Aorta (tissue), 5 donors: Measurements from ENCODE around the gene PPIH. TPM values are rescaled to one million over a fixed set of nuclear protein-coding genes. Genes with fewer than 3 reads are reported as not detected.
"Not testable (repeated sequence)": the region's sequence is repeated elsewhere in the genome, so short reads cannot be mapped to it uniquely, and the experiment has no call there.

ENCODE experiments used
- ATAC-seq: fragments of 200-7000 bp; cut with Tn5 transposase; one replicate; pipeline ENCODE4 v1.9.1; 2022; ENCODE audit warnings: moderate library complexity; ENCODE audit not compliant: low FRiP score
- DNase-seq, 2 donors: peaks; one replicate each; pipeline ENCODE4 v3.0.0-alpha.2; 2020
- H3K27ac ChIP-seq, 2 donors: one replicate each; pipeline ENCODE4 v1.5.1; 2013; ENCODE audit warnings: low read length in 2 of 2, mild to moderate bottlenecking in 2 of 2, moderate library complexity in 2 of 2, control low read depth in 1 of 2, inconsistent platforms in 1 of 2, low read depth in 1 of 2
- H3K27me3 ChIP-seq, 2 donors: one replicate each; pipeline ENCODE4 v1.6.1; 2013; ENCODE audit warnings: control low read depth in 1 of 2, low read length in 1 of 2, mild to moderate bottlenecking in 1 of 2, moderate library complexity in 1 of 2; ENCODE audit not compliant: insufficient read depth in 2 of 2, control insufficient read depth in 1 of 2
- H3K36me3 ChIP-seq, 2 donors: one replicate each; pipeline ENCODE4 v1.6.1; 2013; ENCODE audit warnings: control low read depth in 1 of 2, low read length in 1 of 2, mild to moderate bottlenecking in 1 of 2; ENCODE audit not compliant: insufficient read depth in 2 of 2, control insufficient read depth in 1 of 2
- H3K4me1 ChIP-seq, 2 donors: one replicate each; pipeline ENCODE4 v1.6.1; 2013; ENCODE audit warnings: low read length in 2 of 2, control low read depth in 1 of 2, mild to moderate bottlenecking in 1 of 2, moderate library complexity in 1 of 2; ENCODE audit not compliant: insufficient read depth in 2 of 2, control insufficient read depth in 1 of 2
- H3K4me3 ChIP-seq, 2 donors: one replicate each; pipeline ENCODE4 v1.5.1; 2013; ENCODE audit warnings: low read length in 2 of 2, control low read depth in 1 of 2, mild to moderate bottlenecking in 1 of 2
- H3K9me3 ChIP-seq: one replicate; pipeline ENCODE4 v1.6.1; 2013; ENCODE audit warnings: mild to moderate bottlenecking, low read length; ENCODE audit not compliant: control insufficient read depth
- WGBS, 2 donors: extraction: QIAGEN DNeasy Blood & Tissue Kit; methylation state at CpG; one replicate each; pipeline ENCODE4 v1.1.7; 2013; 5-methylcytosine and 5-hydroxymethylcytosine counted together
- intact Hi-C, 2 donors: fragments of 100-400 bp; cut with DNase I; formaldehyde crosslinking; loops; one replicate each; pipeline versions ENCODE4 v1.14.2 to v1.15.0; 2022
- polyA plus RNA-seq, 2 donors: library from polyadenylated mRNA; stranded (reverse); fragments of 200-250 nt; gene quantifications; one replicate each; pipeline ENCODE4 v1.2.3, GENCODE V29; 2013
- total RNA-seq, 2 donors: library from RNA; stranded (reverse); fragmentation: NEBNext Ultra II Directional; extraction: Animal tissue kit (Norgen Biotek cat#: 25700); gene quantifications; one replicate each; pipeline ENCODE4 v1.2.1, GENCODE V29; 2021
- donor health status: healthy with polysubstance abuse.
- donor health status: Bipolar disorder and iron deficiency.
- donor health status: DM: no; HTN: no; CAD: no.
- donor health status: DM: no; HTN: no; CAD: no.
- donor health status: DM: yes; HTN: yes; CAD: no.

The PPIH gene
- total and polyA plus RNA-seq, 4 donors: 14.1 to 32.5 (median 20.2) TPM

GRCh38 chr1:42680055-42680454 lies 21.8 kb downstream of the PPIH start:
- Histone ChIP-seq H3K9me3 (no peaks in the 10 kb centered on the region), H3K4me1 (peaks cover 6% of the 10 kb centered on the region in 2 donors), H3K27me3 (no peaks in the 10 kb centered on the region), H3K27ac (no peak overlapping the region), H3K4me3 (no peak overlapping the region), H3K36me3 (peaks cover 0 to 2% of the 10 kb centered on the region in 2 donors)
- intact Hi-C loops: loop anchor here (5.0 to 10.0 kb wide), 3 partner anchors 165 to 343 kb away; partner anchors contain the start of genes FOXJ3 (in 1 of the 2), PPCS (in 1 of the 2), ZMYND12 (in 1 of the 2) and ZNF691 (in 1 of the 2)
- ATAC-seq (no peak), DNase-seq (no peak)
- WGBS, 2 donors: 76 to 91% methylated on average over 2 of the region's 2 CpGs

- peaks cover 0 to 2% of the 10 kb centered on the region in 2 donors for H3K36me3 ChIP-seq
- intact Hi-C loops: loop anchor here (5.0 to 10.0 kb wide), 3 partner anchors 164 to 344 kb away; partner anchors contain the start of genes FOXJ3 (in 1 of the 2), PPCS (in 1 of the 2), ZMYND12 (in 1 of the 2) and ZNF691 (in 1 of the 2)
- no peaks in the 10 kb centered on the region for H3K9me3 ChIP-seq
- H3K4me1 ChIP-seq: peaks cover 6% of the 10 kb centered on the region in 2 donors
- DNase-seq (no peak), ATAC-seq (no peak)
- WGBS, 2 donors: 3 to 4% methylated on average over 18 of the region's 18 CpGs
- peak overlapping the region; percentile 94 to 96 for H3K4me3 ChIP-seq
- peak overlapping the region in 1 of 2 donors; percentile 32 for H3K27ac ChIP-seq
- H3K27me3 ChIP-seq: no peaks in the 10 kb centered on the region
Observed at GRCh38 chr1:42680921-42681683, 22.9 kb downstream of the PPIH start.

GRCh38 chr1:42681741-42682483 lies 23.7 kb downstream of the PPIH start, which contains the start of gene YBX1:
YBX1 (plus strand) TSS chr1:42682418; CDS start chr1:42682566, 148 bp downstream.
- intact Hi-C loops: loop anchor here (5.0 to 10.0 kb wide), 3 partner anchors 163 to 345 kb away; partner anchors contain the start of genes FOXJ3 (in 1 of the 2), PPCS (in 1 of the 2), ZMYND12 (in 1 of the 2) and ZNF691 (in 1 of the 2)
- 0% methylated on average over 54 of the region's 54 CpGs for WGBS, 2 donors

GRCh38 chr1:42682484-42682738 lies 24.2 kb downstream of the PPIH start:
- 1% methylated on average over 19 to 33 of the region's 33 CpGs for WGBS, 2 donors
- Histone ChIP-seq H3K4me1 (peaks cover 8 to 11% of the 10 kb centered on the region in 2 donors), H3K4me3 (peak overlapping the region; percentile 93 to 95), H3K27ac (peak overlapping the region in 1 of 2 donors; percentile 38)
- not testable (repeated sequence) for H3K9me3 ChIP-seq, H3K36me3 ChIP-seq, H3K27me3 ChIP-seq
- DNase-seq (peak in 1 of 2 donors; percentile 51), ATAC-seq (peak; percentile 48)
- intact Hi-C loops: loop anchor here (5.0 to 10.0 kb wide), 3 partner anchors 162 to 345 kb away; partner anchors contain the start of genes FOXJ3 (in 1 of the 2), PPCS (in 1 of the 2), ZMYND12 (in 1 of the 2) and ZNF691 (in 1 of the 2)

More at GRCh38 chr1:42681741-42682483, 23.7 kb downstream of the PPIH start, which contains the start of gene YBX1:
- Histone ChIP-seq H3K4me3 (peak within 1 kb of the TSS; percentile 95 to 96), H3K27me3 (no peaks in the 10 kb centered on the region), H3K9me3 (no peaks in the 10 kb centered on the region), H3K4me1 (peaks cover 8 to 11% of the 10 kb centered on the region in 2 donors), H3K36me3 (peaks cover 0 to 2% of the 10 kb centered on the region in 2 donors), H3K27ac (peak within 1 kb of the TSS in 1 of 2 donors; percentile 83)
- ATAC-seq (peak; percentile 99), DNase-seq (peak; percentile 97)

- H3K27ac ChIP-seq: peak overlapping the region in 1 of 2 donors; percentile 38
- peaks cover 0 to 2% of the 10 kb centered on the region in 2 donors for H3K36me3 ChIP-seq
- intact Hi-C loops: loop anchor here (5.0 to 10.0 kb wide), 3 partner anchors 162 to 346 kb away; partner anchors contain the start of genes FOXJ3 (in 1 of the 2), PPCS (in 1 of the 2), ZMYND12 (in 1 of the 2) and ZNF691 (in 1 of the 2)
- no peaks in the 10 kb centered on the region for H3K9me3 ChIP-seq
- 0 to 1% methylated on average over 53 to 103 of the region's 103 CpGs for WGBS, 2 donors
- ATAC-seq: peak; percentile 79
- H3K27me3 ChIP-seq: no peaks in the 10 kb centered on the region
- peak overlapping the region; percentile 93 to 95 for H3K4me3 ChIP-seq
- peak; percentile 89 to 91 for DNase-seq
- peaks cover 8 to 11% of the 10 kb centered on the region in 2 donors for H3K4me1 ChIP-seq
Observed at GRCh38 chr1:42682739-42683531, 24.7 kb downstream of the PPIH start.

GRCh38 chr1:42684139-42684538 lies 25.9 kb downstream of the PPIH start:
- no peak overlapping the region for H3K27ac ChIP-seq
- no peaks in the 10 kb centered on the region for H3K27me3 ChIP-seq
- H3K36me3 ChIP-seq: peaks cover 0 to 2% of the 10 kb centered on the region in 2 donors
- H3K4me3 ChIP-seq: no peak overlapping the region
- WGBS, 2 donors: 51 to 55% methylated on average over 5 of the region's 5 CpGs
- H3K4me1 ChIP-seq: peaks cover 8 to 11% of the 10 kb centered on the region in 2 donors
- intact Hi-C loops: loop anchor here (5.0 to 10.0 kb wide), 3 partner anchors 161 to 347 kb away; partner anchors contain the start of genes FOXJ3 (in 1 of the 2), PPCS (in 1 of the 2), ZMYND12 (in 1 of the 2) and ZNF691 (in 1 of the 2)
- ATAC-seq (no peak), DNase-seq (no peak)
- no peaks in the 10 kb centered on the region for H3K9me3 ChIP-seq

- H3K4me3 ChIP-seq: no peak overlapping the region
- H3K9me3 ChIP-seq: no peaks in the 10 kb centered on the region
- WGBS, 2 donors: 81% methylated on average over 4 of the region's 4 CpGs
- no peak for ATAC-seq
- H3K36me3 ChIP-seq: peaks cover 0 to 2% of the 10 kb centered on the region in 2 donors
- H3K4me1 ChIP-seq: peaks cover 5 to 8% of the 10 kb centered on the region in 2 donors
- intact Hi-C loops: loop anchor here in 1 of 2 donors (10.0 kb wide), 1 partner anchor 158 kb away; the partner anchor contains the start of gene ZNF691
- no peak for DNase-seq
- H3K27me3 ChIP-seq: no peaks in the 10 kb centered on the region
- H3K27ac ChIP-seq: no peak overlapping the region
Observed at GRCh38 chr1:42686418-42686817, 28.2 kb downstream of the PPIH start.
